Kidney (tissue), 14 donors: ENCODE results near the gene FBXL2. TPM values are rescaled to one million over a fixed set of nuclear protein-coding genes. Genes with fewer than 3 reads are reported as not detected.

Source experiments
- DNase-seq, 5 donors: peaks; one replicate each; pipeline ENCODE4 v3.0.0-alpha.2; 2013 to 2020
- FAIRE-seq: peaks from 2 replicates; lab custom pipeline; 2012; peaks lifted over from hg19 to GRCh38; lab: Jason Lieb, UNC
- H3K27ac ChIP-seq, 2 donors: one replicate each; pipeline ENCODE4 v1.7.0; 2013; ENCODE audit warnings: low read depth in 2 of 2, low read length in 2 of 2, inconsistent platforms in 1 of 2
- H3K27me3 ChIP-seq: one replicate; pipeline ENCODE4 v1.7.1; 2013; ENCODE audit warnings: low read length, inconsistent platforms; ENCODE audit not compliant: control insufficient read depth, insufficient read depth
- H3K36me3 ChIP-seq, 3 donors: one replicate each; pipeline versions ENCODE4 v1.7.0 to v1.7.1; 2013; ENCODE audit warnings: low read length in 3 of 3, control low read depth in 1 of 3, inconsistent platforms in 1 of 3; ENCODE audit not compliant: insufficient read depth in 3 of 3, control insufficient read depth in 2 of 3
- H3K4me1 ChIP-seq, 3 donors: one replicate each; pipeline versions ENCODE4 v1.7.0 to v1.7.1; 2013; ENCODE audit warnings: low read length in 3 of 3, inconsistent platforms in 1 of 3, low read depth in 1 of 3; ENCODE audit not compliant: control insufficient read depth in 2 of 3, insufficient read depth in 2 of 3
- H3K4me3 ChIP-seq, 3 donors: one replicate each; pipeline versions ENCODE4 v1.7.0 to v1.8.1; 2013; ENCODE audit warnings: low read length in 3 of 3, control low read depth in 1 of 3, inconsistent platforms in 1 of 3
- H3K9ac ChIP-seq, 3 donors: one replicate each; pipeline versions ENCODE4 v1.7.0 to v1.7.1; 2013; ENCODE audit warnings: low read length in 3 of 3, control low read depth in 1 of 3, inconsistent platforms in 1 of 3
- H3K9me3 ChIP-seq, 3 donors: one replicate each; pipeline versions ENCODE4 v1.7.0 to v1.7.1; 2013; ENCODE audit warnings: low read length in 3 of 3, control low read depth in 1 of 3, inconsistent platforms in 1 of 3; ENCODE audit not compliant: control insufficient read depth in 2 of 3, insufficient read depth in 1 of 3
- intact Hi-C: fragments of 100-400 bp; cut with DNase I; formaldehyde crosslinking; loops from one replicate; pipeline ENCODE4 v1.11.1; 2022
- polyA plus RNA-seq: library from polyadenylated mRNA; stranded (reverse); fragments of 350-450 nt; fragmentation: Illumina TruSeq; extraction: RNeasy Lipid Tissue Mini Kit (QIAGEN cat#74804); gene quantifications from one replicate; pipeline ENCODE4 v1.2.3, GENCODE V29; 2014; ENCODE audit warnings: low read depth, low replicate concordance; ENCODE audit not compliant: insufficient read depth
- total RNA-seq: library from RNA; stranded (reverse); fragmentation: NEBNext Ultra II Directional; extraction: Animal tissue kit (Norgen Biotek cat#: 25700); gene quantifications from one replicate; pipeline ENCODE4 v1.2.1, GENCODE V29; 2021
- TF ChIP-seq, protein P1 (sequence below): IDR thresholded peaks from 3 replicates; pipeline ENCODE4 v1.5.1; 2012; ENCODE audit warnings: mild to moderate bottlenecking, moderate library complexity, borderline replicate concordance; ENCODE audit not compliant: insufficient read depth; ENCODE audit errors: extremely low read depth
- donor health status: control.
- donor health status: control.
- donor health status: control.
- donor health status: control.
- donor health status: control.
- donor health status: DM: yes; HTN: yes; CAD: no.
- donor health status: Normal renal cell carcinoma (clear cell type).

FBXL2 gene
- total and polyA plus RNA-seq, 2 donors from 2014 or later = 10.8 to 18.3 TPM

DNA sequence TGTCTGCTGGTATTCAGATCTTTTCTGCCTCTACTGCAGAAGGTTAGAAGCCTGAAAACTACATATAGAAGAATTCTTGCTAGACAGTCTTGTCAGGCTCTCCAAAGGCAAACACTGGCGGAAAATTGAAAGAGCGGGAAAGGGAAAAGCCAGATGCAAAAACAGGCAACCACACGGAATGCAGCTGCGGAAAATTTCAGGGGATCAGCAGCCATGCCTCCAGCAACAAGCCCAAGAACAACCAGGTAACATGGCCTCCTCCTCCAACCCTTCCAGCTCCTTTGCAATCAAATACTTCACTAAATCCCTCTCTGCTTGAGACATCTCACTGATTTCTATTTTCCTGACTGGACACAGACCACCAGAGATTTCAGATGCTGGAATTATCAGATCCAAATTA lies 153.3 kb downstream of the FBXL2 start:
- Histone ChIP-seq H3K4me1 (peaks cover 0 to 4% (median 3%) of the 10 kb centered on the region in 3 donors), H3K36me3 (no peaks in the 10 kb centered on the region), H3K27me3 (no peaks in the 10 kb centered on the region), H3K9ac (no peak overlapping the region), H3K4me3 (no peak overlapping the region), H3K27ac (no peak overlapping the region), H3K9me3 (no peaks in the 10 kb centered on the region)
- TF ChIP-seq, protein P1, sequence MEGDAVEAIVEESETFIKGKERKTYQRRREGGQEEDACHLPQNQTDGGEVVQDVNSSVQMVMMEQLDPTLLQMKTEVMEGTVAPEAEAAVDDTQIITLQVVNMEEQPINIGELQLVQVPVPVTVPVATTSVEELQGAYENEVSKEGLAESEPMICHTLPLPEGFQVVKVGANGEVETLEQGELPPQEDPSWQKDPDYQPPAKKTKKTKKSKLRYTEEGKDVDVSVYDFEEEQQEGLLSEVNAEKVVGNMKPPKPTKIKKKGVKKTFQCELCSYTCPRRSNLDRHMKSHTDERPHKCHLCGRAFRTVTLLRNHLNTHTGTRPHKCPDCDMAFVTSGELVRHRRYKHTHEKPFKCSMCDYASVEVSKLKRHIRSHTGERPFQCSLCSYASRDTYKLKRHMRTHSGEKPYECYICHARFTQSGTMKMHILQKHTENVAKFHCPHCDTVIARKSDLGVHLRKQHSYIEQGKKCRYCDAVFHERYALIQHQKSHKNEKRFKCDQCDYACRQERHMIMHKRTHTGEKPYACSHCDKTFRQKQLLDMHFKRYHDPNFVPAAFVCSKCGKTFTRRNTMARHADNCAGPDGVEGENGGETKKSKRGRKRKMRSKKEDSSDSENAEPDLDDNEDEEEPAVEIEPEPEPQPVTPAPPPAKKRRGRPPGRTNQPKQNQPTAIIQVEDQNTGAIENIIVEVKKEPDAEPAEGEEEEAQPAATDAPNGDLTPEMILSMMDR = no peak
- intact Hi-C loops = no loop called here
- no peak for FAIRE-seq
- no peak for DNase-seq

DNA sequence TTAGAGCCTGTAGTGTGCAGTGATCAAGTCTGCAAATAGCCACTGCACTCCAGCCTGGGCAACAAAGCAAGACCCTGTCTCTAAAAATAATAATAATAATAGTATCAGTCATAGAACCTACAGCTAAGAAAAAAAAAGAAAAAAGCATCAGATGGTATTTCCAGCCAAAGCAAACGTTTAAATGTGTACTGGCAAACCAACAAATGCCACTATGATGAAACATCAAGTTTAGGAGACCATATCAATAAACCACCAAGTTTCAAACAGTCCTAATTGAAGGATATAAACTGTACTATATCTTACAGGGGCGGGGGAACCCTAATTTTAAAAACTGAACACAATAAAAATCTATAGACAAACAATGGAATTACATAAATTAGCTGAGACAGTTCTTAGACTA lies 156.6 kb downstream of the FBXL2 start:
- TF ChIP-seq, protein P1 = no peak
- no peak overlapping the region for H3K4me3 ChIP-seq
- intact Hi-C loops = no loop called here
- FAIRE-seq = no peak
- no peaks in the 10 kb centered on the region for H3K9me3 ChIP-seq
- H3K36me3 ChIP-seq = no peaks in the 10 kb centered on the region
- peaks cover 0 to 28% (median 13%) of the 10 kb centered on the region in 3 donors for H3K4me1 ChIP-seq
- no peaks in the 10 kb centered on the region for H3K27me3 ChIP-seq
- no peak overlapping the region for H3K9ac ChIP-seq
- no peak for DNase-seq
- no peak overlapping the region for H3K27ac ChIP-seq

Other genes with a start within 250 kb of the FBXL2 start
- 104 TPM for gene GLB1, start 180.3 kb upstream of the FBXL2 start, total RNA-seq
- gene GLB1, start 180.3 kb upstream of the FBXL2 start, polyA plus RNA-seq = 55.6 TPM
- 17.2 TPM for gene TMPPE, start 180.3 kb upstream of the FBXL2 start, total RNA-seq
- 0.56 TPM for gene TMPPE, start 180.3 kb upstream of the FBXL2 start, polyA plus RNA-seq
- 192 TPM for gene CRTAP, start 163.4 kb upstream of the FBXL2 start, total RNA-seq
- gene CRTAP, start 163.4 kb upstream of the FBXL2 start, polyA plus RNA-seq = 122 TPM
- gene SUSD5, start 58.6 kb upstream of the FBXL2 start, total RNA-seq = 13.8 TPM
- 1.2 TPM for gene SUSD5, start 58.6 kb upstream of the FBXL2 start, polyA plus RNA-seq
- gene UBP1, start 163.0 kb downstream of the FBXL2 start, total RNA-seq = 57.0 TPM
- 20.4 TPM for gene UBP1, start 163.0 kb downstream of the FBXL2 start, polyA plus RNA-seq